Suppressor macrophage treated with lipopolysaccharide for 1 hour (primary cell): ENCODE data around the gene OTULINL.

Experiments used
- DNase-seq, 3 donors: peaks; one replicate each; pipeline ENCODE4 v3.0.0-alpha.2; 2020 to 2022

The OTULINL gene

DNA sequence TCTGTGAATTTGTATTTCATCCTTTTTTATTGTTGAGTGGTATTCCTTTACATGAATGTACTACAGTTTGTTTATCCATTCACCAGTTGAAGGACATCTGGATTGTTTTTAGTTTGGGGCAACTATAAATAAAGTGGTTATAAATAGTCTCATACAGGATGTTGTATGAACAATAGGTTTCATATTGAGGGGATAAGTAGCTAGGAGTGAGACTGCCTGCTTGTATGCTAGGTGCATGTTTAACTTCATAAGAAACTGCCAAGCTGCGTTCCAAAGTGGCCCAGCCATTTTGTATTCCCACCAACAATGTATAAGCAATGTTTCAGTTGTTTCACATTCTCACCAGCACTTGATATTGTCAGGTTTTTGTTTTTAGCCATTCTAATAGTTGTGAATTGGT lies 21.5 kb downstream of the OTULINL start:
- no peak for DNase-seq

DNA sequence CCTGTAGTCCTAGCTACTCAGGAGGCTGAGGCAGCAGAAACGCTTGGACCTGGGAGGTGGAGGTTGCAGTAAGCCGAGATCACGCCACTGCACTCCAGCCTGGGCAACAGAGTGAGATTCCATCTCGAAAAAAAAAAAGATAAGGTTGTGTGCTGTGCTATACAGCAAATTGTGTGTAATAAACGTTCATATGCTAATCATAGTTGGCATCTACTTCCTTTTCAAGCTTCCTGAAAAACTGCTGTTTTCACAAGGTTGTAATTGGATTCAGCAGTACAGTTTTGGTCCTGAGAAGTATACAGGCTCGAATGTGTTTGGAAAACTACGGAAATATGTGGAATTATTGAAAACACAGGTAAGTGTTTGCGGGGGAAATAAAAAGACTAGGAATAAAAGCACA lies 25.5 kb downstream of the OTULINL start:
- DNase-seq, result no peak

DNA sequence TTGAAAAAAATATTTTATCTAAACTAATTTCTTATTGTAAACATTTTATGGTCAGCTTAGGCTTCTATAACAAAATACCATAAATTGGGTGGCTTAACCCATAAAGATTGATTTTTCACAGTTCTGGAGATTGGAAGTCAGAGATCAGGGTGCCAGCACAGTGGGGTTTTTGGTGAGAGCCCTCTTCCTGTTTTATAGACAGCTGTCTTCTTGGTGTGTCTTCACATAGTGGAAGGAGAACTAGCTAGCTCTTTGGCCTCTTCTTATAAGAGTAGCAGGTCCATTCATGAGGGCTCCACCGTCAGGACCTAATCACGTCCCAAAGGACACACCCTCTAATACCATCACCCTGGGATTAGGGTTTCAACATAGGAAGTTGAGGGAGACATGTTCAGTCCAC lies 26.6 kb downstream of the OTULINL start:
- DNase-seq, result peak; percentile 42 to 51 (median 44)

DNA sequence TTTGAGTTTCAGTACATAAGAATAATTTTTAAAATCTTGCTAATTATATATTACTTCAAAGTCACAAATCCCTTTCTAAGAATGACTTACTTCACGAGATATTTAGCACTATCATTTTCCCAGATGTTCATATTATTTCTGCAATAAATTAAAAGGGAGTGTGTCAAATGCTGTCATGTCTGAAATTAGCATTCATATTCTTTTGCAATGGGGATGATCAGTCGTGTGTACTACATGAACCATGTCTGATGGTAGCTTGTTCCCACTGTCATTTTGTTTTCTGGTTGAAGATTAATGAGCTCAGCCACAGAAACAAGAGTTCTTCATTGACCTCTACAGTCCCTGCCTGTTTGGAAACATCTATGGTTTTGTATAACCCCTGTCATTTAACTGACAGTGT lies 30.1 kb downstream of the OTULINL start:
- DNase-seq, result no peak

DNA sequence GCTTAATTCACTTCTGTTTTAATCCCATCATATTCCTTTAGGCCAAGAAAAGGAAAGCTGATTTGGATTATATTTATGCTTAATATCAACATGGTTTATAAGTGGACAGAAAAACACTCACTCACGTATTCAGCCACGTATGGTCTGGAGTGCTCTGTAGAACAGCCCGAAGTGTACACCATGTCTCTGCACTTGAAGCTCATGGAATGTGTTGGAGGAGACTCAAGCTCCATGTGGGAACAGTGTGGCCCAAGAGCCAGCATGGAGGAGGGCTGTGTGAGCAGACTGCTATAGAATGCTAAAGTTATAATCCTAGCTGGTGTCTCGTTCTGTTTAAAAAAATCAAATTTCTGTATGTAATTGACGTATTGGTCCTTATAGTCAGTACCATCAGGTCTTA lies 32.9 kb downstream of the OTULINL start:
- no peak for DNase-seq

DNA sequence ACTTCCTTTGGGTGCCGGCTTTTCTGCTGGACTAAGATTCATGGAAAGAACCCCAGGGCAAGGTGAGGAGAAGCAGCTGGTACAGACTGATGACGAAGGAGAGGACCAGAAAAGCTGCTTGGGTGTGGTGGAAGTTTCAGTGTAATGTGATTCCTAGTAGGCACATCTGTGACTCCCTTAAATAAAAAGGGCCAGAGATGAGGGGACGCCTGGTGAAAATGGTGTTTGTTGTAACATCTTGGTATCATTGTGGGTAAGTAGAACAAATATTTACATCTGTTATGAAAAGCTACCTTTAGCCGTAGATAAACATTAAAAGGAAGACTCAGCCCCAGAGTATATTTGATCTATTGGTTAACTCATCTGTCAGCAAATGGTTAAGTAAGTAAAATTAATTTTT lies 33.8 kb downstream of the OTULINL start:
- DNase-seq, result no peak

DNA sequence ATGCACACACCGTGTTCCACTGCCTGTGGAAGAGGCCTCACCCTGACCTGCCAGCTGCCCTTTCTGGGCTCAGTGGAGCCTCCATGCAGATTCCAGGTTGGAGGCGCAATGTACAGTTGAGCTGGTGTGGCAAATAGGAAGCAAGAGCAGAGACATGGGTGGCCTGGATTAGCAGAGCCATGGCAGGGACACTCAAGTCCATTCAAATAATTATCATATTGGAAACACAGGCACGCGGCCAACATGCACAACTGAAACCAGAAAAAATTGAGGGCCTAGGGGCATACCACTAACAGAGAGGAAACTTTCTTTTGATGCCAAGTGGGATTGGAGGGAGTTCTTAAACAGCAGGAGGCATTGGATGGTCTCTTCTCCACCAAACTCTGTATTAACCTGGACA lies 35.8 kb downstream of the OTULINL start:
- DNase-seq, result no peak

DNA sequence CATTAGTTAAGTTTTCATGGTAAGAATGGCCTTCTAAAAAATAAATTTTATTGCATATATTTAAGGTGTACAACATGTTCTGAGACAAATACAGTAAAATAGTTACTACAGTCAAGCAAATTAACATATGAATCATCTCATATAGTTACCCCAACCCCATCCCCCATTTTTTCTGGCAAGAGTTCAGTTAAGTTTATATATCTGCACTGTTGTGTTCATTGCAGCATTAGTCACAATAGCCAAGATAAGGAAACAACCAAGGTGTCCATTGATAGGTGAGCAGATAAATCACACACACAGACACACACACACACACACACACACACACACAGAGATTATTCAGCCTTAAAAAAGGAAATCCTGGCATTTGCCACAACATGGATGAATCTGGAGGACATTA lies 45.7 kb downstream of the OTULINL start:
- DNase-seq, result no peak

DNA sequence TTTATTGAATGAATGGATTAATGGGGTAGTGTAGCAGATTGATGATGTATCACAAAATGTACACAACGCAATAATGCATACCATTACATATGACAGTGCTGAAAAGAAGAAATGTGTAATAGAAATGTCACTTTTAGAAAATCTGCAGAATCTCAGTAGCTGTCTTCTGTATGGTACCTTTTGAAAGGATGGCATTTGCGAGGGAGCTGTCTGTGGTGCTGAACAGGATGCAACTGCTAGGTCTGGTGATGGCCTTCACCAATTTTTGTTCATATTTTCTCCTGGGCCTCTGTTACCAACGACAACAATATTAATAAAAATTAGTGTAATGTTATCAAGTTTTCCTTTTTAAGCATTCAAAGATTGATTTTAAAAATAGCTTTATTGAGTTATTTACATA lies 46.8 kb downstream of the OTULINL start:
- DNase-seq, result peak; percentile 38 to 72 (median 61)

DNA sequence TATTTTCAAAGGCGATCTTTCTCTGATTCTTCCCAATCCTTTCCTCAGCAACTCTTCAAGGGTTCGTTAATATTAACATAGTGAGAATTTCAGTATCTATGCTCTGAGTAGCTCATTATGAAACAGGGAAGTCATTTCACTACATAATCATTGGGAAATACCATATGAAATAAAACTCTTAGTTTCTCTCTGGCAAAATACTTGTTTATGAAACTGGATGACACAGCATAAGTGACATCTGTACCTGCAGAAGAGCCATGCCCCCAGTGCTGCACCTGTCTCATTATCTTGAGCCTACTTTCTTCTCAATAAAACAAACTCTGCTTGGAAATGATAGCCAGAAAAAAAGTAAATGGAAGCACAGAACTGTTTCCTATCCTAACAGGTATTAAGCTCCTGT lies 49.1 kb downstream of the OTULINL start:
- peak in 1 of 3 donors; percentile 10 for DNase-seq

DNA sequence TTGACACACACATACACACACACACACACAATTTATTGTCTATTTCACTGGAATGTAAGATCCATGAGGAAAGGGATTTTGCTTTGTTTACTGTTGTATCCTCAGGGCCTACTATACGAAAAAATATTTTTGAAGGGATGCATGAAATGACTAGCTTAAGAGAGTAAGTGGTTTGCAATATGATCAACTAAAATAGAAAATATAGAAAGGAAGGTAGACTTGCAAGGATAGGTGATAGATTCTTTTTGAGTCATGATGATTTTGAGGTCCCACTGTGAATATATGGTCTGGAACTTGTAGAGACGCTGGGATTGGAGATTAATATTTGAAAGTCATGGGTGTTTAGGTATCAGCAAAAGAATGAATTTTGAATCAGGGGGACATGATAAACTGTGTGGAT lies 54.1 kb downstream of the OTULINL start:
- DNase-seq, result no peak

DNA sequence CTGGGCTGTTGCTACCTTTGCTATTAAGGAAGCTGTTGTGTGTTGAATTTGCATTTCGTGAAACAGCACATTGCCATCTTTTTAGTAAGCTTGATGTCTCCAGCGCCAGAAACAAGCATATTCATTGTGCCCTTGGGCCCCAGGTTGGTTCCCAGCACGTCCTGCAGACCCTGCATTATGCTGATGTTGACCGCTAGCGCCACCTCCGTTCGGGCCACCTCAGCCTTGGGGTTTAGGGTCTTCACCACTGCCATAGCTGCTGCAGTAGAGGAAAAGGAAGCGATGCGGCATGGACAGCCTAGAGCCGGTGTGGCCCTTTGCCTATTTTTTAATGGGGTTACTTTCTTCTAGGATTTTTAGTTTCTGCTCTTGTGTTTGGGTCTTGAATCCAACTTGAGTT lies 59.2 kb downstream of the OTULINL start:
- no peak for DNase-seq

DNA sequence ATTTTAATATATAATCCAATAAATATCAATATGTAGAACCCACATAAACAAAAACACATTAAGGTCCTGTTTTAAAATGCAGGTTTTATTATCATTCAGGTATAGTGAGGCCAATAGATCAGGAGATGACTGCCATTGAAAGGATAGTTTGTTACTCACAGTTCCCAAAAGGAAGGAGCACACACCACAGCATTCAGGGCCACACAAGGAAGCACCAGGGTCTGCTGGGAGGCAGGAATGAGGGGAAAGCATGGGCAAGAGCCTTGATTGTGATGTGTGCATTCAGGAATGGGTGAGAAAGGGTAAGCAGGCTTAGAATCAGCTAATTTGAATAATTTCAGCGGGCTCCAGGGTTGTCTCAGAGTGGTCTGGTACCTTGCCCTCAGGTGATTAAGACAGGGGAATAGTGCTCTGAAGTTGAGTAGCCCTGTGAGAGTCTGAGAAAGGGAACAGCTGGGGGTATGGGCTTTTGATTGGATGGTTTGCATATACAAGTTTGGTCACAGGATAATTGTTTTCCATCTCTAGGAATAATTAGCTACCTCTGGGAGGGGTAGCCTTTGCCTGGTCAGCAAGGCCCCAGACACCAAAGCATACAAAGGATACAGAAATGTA lies 63.1 kb downstream of the OTULINL start:
- DNase-seq, result no peak

DNA sequence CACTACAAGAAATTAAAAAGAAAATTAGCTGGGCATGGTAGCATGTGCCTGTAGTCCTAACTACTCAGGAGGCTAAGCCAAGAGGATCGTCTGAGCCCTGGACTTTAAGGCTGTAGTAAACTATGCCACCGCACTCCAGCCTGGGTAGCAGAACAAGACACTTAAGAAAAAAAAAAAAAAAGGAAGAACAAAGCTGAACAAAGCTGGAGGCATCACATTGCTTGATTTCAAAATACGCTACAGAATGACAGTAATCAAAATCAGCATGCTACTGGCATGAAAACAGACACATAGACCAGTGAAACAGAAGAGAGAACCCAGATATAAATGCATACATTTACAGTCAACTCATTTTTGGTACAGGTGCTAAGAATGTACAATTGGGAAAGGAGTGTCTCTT lies 68.5 kb downstream of the OTULINL start:
- peak in 2 of 3 donors; percentile 8 to 20 for DNase-seq

DNA sequence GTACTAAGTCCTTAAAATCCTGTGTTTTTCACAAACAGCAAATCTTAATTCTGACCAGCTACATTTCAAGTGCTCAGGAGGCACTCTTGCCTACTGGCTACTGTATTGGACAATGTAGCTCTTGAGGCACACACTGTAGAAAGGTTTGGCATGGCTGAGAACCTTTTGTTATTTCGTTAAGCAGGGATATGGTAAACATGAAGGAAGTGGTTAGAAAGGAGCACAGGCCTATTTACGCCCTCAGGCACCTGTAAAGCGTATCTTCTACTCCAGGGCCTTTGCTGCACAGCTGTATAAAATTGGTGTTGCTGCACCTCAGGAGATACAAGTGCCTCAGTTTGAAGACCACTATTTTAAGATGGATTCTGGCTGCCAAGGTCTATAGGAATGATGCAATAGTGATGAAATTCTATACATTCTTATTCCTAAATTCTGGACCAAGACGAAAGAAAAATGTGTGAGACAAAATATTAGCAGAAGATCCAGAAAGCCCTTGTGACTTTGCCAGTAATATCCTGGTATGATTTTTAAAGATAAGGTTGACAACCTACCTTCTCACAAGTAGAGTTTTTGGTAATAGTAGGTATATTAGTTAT lies 73.7 kb downstream of the OTULINL start:
- no peak for DNase-seq

DNA sequence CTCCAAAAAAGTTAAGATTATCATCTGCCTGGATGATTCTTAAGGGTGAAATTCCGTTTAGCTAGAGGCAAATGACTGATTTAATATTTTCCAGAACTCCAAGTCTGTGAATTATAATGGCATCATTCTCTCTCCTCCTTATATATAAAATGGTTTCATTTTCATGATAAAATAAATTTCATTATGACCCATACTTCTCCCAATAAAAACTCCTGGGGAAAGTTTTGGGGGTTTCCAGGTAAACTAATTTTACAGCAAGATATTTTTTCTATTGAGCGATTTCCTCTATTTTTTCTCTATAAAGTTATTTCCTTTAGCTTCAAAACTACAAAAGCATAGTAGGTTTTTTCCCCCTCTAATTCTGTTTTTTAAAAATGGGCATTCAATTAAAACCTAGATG lies 75.3 kb downstream of the OTULINL start:
- peak in 2 of 3 donors; percentile 38 to 63 for DNase-seq

DNA sequence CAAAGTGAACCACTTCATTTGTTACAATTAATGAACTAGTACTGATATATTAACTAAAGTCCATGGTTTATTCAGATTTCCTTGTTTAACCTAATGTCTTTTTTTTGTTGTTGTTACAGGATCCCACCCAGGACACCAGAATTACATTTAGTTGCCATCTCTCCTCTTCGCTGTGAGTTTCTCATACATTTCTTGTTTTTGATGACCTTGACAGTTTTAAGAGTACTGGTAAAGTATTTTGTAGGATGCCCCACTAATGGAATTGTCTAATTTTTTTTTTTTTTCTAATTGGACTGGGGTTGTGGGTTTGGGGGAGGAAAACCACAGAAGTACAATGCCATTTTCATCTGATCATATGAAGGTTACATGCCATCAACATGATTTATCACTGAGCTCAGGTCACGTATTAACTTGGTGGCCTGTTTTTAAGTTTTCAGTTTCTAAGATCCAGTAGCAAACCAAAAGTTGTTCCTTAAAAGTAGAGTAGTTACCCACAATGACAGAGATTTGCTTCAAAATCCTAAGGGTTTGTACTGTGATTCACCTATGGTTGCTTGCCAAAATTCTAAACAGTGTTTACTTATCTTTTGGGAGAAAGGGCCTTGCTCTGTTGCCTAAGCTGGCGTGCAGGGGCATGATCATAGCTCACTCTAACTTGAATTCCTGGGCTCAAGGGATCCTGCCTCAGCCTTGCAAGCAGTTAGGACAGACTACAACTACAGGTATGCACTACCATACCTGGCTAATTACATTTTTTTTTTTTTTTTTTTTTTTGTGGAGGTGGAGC lies 78.4 kb downstream of the OTULINL start:
- DNase-seq, result no peak

DNA sequence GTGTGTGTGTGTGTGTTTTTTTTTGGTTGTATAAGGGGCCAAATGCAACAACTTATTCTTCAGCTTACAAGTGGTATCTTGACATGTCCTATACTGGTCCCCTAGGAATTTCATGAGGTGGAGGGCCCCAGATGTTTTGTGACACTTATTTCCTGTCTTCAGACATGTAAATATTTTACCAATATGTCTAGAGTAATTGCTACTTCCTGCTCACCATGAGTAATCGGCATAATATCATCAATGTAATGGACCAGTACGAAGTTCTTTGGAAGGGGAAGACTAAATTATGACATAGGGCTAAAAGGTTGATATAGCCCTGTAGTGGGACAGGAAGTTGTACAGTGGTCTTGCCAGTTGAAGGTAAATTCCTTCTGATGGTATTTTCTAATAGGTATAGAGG lies 79.2 kb downstream of the OTULINL start:
- DNase-seq, result no peak
